Natural killer cell treated with Interleukin-12 subunit alpha and Interleukin-12 subunit beta and Interleukin-15 and Interleukin-18, amount 100 ng/mL, for 72 hours (primary cell): ENCODE data around the gene SCUBE1. TPM values are rescaled to one million over a fixed set of nuclear protein-coding genes. Genes with fewer than 3 reads are reported as not detected.

ENCODE experiments used
- ATAC-seq, 2 donors: fragments of 150-1000 bp; cut with Tn5 transposase in 1 of 2; sonication (Bioruptor Pico), chemical (Tn5 transposase) in 1 of 2; 2 replicates each; pipeline ENCODE4 v1.10.0; 2021
- DNase-seq: peaks from one replicate; pipeline ENCODE4 v3.0.0; 2022; ENCODE audit warnings: low spot score
- H3K27ac Mint-ChIP-seq, 2 donors: 1 replicate in 1 of 2; 2 replicates in 1 of 2; pipeline ENCODE4 v1.8.0; 2022; ENCODE audit warnings: mixed read lengths in 2 of 2, mild to moderate bottlenecking in 1 of 2, moderate library complexity in 1 of 2
- H3K27me3 Mint-ChIP-seq, 2 donors: 1 replicate in 1 of 2; 2 replicates in 1 of 2; pipeline ENCODE4 v1.8.0; 2022; ENCODE audit warnings: mixed read lengths in 2 of 2
- H3K36me3 Mint-ChIP-seq: one replicate; pipeline ENCODE4 v1.8.0; 2022; ENCODE audit warnings: mixed read lengths
- H3K4me1 Mint-ChIP-seq, 2 donors: 1 replicate in 1 of 2; 2 replicates in 1 of 2; pipeline ENCODE4 v1.8.0; 2022; ENCODE audit warnings: low read depth in 2 of 2, mixed read lengths in 2 of 2, mild to moderate bottlenecking in 1 of 2
- H3K4me3 Mint-ChIP-seq: one replicate; pipeline ENCODE4 v1.8.0; 2022; ENCODE audit warnings: mixed read lengths
- H3K9me3 Mint-ChIP-seq: 2 replicates; pipeline ENCODE4 v1.8.0; 2022; ENCODE audit warnings: mixed read lengths
- total RNA-seq, 2 donors: library from RNA; stranded (reverse); gene quantifications; one replicate each; pipeline ENCODE4 v1.2.3, GENCODE V29; 2022

Gene SCUBE1
- total RNA-seq, 2 donors from 2014 or later = 0.14 TPM; not detected in 1

DNA sequence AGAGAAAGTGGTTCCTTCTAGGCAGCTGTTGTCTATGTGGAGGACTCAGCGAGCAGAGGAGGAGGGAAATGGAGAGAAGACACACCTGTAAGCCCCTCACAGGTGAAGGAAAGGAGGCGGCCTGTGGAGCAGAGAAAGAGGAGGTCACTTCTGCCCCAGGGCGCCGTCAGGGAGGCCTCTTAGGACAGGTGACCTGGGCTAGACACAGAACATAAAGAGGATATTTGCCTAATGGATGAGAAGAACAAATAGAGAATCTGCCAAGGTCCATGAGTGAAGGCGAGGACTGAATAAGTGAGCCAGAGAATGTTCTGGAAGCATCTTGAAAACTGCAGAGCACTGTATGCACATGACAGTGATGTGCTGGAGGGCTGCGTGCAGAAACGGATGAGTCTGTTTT, 2.2 kb upstream of the SCUBE1 start:
- Mint-ChIP-seq H3K9me3 (no peaks in the 10 kb centered on the region), H3K36me3 (no peaks in the 10 kb centered on the region), H3K4me3 (no peak overlapping the region), H3K27me3 (peaks cover 53 to 54% of the 10 kb centered on the region in 2 donors), H3K27ac (no peak overlapping the region), H3K4me1 (peaks cover 14 to 15% of the 10 kb centered on the region in 2 donors)
- no peak for DNase-seq
- ATAC-seq = no peak

GRCh38 chr22:43344520-43344787, 1.3 kb upstream of the SCUBE1 start:
- H3K4me1 Mint-ChIP-seq = peaks cover 14 to 15% of the 10 kb centered on the region in 2 donors
- H3K27ac Mint-ChIP-seq = no peak overlapping the region
- ATAC-seq (no peak), DNase-seq (no peak)
- H3K36me3 Mint-ChIP-seq = no peaks in the 10 kb centered on the region
- peaks cover 50% of the 10 kb centered on the region in 2 donors for H3K27me3 Mint-ChIP-seq
- no peaks in the 10 kb centered on the region for H3K9me3 Mint-ChIP-seq
- H3K4me3 Mint-ChIP-seq = peak overlapping the region; percentile 31

DNA sequence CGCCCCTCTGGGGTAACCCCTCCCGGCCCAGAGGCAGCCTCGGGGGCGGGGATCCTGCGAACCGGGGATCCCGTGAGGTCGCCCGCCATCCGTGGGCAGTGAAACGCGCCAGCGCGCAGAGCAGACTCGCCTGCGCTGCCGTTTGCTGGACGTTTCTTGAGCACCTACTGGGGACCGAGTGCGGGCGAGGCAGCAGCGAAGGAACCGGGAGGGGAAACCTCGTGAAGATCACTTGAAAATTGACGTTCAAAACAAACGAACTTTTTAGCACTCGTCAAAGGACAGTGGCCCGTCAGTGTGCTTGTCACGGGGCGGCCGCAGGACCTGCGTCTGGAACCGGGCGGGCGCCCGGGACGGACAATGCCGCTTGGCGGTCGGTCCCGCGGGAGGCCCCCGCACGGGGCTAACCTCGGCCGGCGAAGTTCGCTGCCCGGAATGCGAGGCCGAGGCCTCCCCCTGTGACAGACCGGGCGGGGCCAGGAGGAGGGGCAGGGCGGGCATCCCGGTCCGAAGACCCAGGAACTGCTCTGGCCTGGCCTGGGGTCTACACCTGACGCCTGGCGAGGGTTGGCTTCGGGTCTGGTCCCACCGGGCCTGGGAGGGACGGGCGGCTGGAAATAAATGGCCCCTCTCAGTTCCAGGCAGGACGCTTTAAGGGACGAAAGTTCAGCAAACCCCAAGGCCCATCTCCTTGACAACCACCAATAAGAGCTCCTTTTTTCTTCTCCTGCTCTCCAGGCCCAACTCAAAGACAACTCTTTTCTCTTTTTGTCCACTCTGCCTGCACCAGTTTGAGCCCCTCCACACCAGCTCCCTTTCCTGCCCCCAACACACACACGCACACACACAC, 723 bp upstream of the SCUBE1 start:
- H3K9me3 Mint-ChIP-seq = no peaks in the 10 kb centered on the region
- ATAC-seq (no peak), DNase-seq (no peak)
- no peak overlapping the region for H3K27ac Mint-ChIP-seq
- peaks cover 44 to 45% of the 10 kb centered on the region in 2 donors for H3K27me3 Mint-ChIP-seq
- H3K4me1 Mint-ChIP-seq = peaks cover 14 to 15% of the 10 kb centered on the region in 2 donors
- peak overlapping the region; percentile 31 for H3K4me3 Mint-ChIP-seq
- no peaks in the 10 kb centered on the region for H3K36me3 Mint-ChIP-seq

- no peaks in the 10 kb centered on the region for H3K36me3 Mint-ChIP-seq
- peaks cover 37 to 44% of the 10 kb centered on the region in 2 donors for H3K27me3 Mint-ChIP-seq
- H3K9me3 Mint-ChIP-seq = no peaks in the 10 kb centered on the region
- DNase-seq (no peak), ATAC-seq (no peak)
- H3K4me3 Mint-ChIP-seq = peak overlapping the region; percentile 33
- H3K4me1 Mint-ChIP-seq = peaks cover 14 to 15% of the 10 kb centered on the region in 2 donors
- H3K27ac Mint-ChIP-seq = no peak overlapping the region
These were observed 568 bp downstream of the SCUBE1 start for GRCh38 chr22:43342347-43343261.

DNA sequence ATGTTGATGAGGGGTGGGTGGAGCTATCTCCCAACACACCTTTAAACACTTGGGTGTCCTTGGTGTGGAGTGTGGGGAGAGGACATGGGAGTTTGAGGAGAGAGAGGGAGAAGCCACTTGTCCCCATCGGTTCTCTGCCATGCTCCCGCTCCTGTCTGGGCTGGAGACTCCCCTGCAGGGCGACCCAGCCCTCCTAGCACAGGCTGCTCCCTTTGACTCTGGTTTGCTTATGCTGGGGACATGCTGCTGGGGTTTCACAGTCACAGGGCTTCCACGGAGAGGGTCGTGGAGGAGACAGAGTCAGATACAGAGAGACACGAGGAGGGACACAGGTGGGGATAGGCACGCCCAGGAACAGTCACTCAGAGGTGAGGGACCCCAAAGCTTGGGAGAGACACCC, 1.6 kb downstream of the SCUBE1 start:
- Mint-ChIP-seq H3K9me3 (no peaks in the 10 kb centered on the region), H3K4me1 (peaks cover 14 to 15% of the 10 kb centered on the region in 2 donors), H3K27ac (no peak overlapping the region), H3K27me3 (peaks cover 36 to 44% of the 10 kb centered on the region in 2 donors), H3K4me3 (peak overlapping the region; percentile 53), H3K36me3 (no peaks in the 10 kb centered on the region)
- DNase-seq (no peak), ATAC-seq (no peak)

DNA sequence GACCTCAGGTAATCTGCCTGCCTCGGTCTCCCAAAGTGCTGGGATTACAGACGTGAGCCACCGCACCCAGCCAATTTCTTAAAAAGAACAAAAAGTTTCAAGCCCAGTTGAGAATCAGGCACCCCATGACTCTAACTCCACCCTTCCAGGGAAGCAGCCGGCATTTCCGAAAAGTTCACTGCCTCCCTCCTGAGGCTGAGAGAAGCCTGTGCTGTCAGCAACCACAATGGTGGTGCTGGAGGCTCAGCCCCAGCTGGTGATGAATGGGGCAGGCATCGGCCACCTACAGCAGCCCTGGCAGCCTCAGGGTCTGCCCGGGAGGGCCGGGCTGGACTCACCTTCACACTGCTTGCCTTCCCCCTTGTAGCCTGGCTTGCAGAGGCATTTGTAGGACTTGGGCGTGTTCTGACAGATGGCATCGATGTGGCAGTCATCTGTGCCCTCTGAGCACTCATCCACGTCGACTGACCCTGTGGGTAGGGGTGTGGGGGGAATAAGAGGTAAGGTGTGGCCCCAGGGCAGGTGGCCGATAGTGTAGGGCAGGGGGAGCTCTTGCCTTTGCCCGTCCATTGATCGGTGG, 4.3 kb downstream of the SCUBE1 start:
- Mint-ChIP-seq H3K27me3 (peaks cover 21 to 29% of the 10 kb centered on the region in 2 donors), H3K4me1 (peaks cover 0 to 4% of the 10 kb centered on the region in 2 donors), H3K36me3 (no peaks in the 10 kb centered on the region), H3K9me3 (no peaks in the 10 kb centered on the region), H3K4me3 (no peak overlapping the region), H3K27ac (no peak overlapping the region)
- ATAC-seq = no peak
- DNase-seq = no peak

DNA sequence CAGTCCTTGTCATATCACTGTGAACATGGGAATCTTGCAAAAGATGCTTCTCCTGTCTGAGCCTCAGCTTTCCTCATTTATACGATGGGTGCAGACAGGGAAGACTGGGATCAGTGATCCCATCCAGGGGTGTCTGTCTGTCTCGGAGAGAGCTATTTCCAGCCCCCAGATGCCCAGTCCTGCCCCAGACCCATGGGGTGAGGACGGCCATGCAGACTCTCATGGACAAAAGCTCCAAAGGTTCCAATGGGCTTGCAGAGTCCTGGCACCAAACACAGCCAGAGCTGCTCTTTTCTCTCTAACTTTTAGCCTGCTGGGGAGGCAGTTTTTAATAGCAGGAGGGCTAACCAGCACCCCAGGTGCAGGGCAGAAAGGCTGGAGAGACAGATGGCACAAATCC, 5.2 kb downstream of the SCUBE1 start:
- DNase-seq (no peak), ATAC-seq (no peak)
- Mint-ChIP-seq H3K27me3 (peaks cover 21 to 29% of the 10 kb centered on the region in 2 donors), H3K36me3 (no peaks in the 10 kb centered on the region), H3K27ac (no peak overlapping the region), H3K4me1 (peaks cover 0 to 4% of the 10 kb centered on the region in 2 donors), H3K4me3 (no peak overlapping the region), H3K9me3 (no peaks in the 10 kb centered on the region)

DNA sequence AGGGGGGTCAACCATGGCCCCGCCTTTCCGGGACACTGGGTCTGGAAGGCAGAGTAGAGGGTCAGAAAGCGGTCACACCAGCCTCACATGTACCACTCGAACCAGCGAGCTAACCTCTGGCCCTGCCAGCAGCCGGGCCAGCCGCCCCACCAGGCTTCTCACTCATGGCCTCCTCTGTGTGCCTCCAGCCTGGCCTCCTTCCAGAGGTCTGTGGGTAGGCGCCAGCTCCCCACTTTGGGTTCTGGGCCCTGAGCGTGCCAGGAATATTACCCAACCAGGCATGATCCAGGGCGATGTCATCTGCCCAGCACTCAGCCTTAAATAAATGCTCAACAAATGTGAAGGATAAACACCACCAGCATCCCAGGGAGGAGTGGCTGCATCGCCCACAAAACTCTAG, 5.8 kb downstream of the SCUBE1 start:
- no peak overlapping the region for H3K27ac Mint-ChIP-seq
- peaks cover 19 to 25% of the 10 kb centered on the region in 2 donors for H3K27me3 Mint-ChIP-seq
- H3K9me3 Mint-ChIP-seq = no peaks in the 10 kb centered on the region
- H3K36me3 Mint-ChIP-seq = no peaks in the 10 kb centered on the region
- ATAC-seq (no peak), DNase-seq (no peak)
- no peak overlapping the region for H3K4me3 Mint-ChIP-seq
- peaks cover 0 to 2% of the 10 kb centered on the region in 2 donors for H3K4me1 Mint-ChIP-seq

DNA sequence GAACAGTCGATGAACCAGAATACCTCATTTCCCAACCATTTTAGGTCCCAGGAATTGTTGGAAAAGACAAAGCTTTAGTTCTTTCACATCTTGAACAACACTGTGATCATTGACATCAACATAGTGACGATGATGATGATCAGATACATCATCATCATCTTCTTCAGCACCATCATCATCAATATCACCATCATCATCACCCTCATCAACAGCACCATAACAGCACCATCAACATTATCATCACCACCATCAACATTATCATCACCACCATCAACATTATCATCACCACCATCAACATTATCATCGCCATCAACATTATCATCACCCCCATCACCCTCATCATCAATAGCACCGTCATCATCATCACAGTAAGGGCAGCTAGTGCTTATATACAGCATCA, 8.8 kb downstream of the SCUBE1 start:
- DNase-seq (no peak), ATAC-seq (no peak)
- no peak overlapping the region for H3K27ac Mint-ChIP-seq
- no peaks in the 10 kb centered on the region for H3K36me3 Mint-ChIP-seq
- H3K27me3 Mint-ChIP-seq = no peaks in the 10 kb centered on the region
- no peaks in the 10 kb centered on the region for H3K4me1 Mint-ChIP-seq
- H3K9me3 Mint-ChIP-seq = no peaks in the 10 kb centered on the region
- H3K4me3 Mint-ChIP-seq = no peak overlapping the region

DNA sequence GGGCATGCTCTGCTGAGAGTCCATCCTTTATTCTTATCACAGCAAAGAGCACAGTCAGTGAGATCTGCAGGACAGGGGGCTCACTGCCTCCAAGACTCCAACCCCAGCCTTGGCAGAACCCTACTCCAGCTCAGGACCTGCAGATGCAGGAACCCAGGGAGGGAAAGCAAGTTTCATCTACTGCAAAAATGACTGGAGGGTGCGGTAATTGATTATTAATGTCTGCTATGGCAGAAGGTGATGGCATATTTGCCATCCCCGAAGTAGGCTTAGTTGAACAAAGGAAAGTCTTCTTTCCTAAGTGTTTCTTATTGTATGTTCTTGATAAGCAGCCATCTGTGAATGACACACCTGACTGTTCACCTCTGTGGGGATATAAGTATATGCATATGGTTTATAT, 9.2 kb downstream of the SCUBE1 start:
- Mint-ChIP-seq H3K36me3 (no peaks in the 10 kb centered on the region), H3K27me3 (no peaks in the 10 kb centered on the region), H3K4me3 (no peak overlapping the region), H3K4me1 (no peaks in the 10 kb centered on the region), H3K27ac (no peak overlapping the region), H3K9me3 (no peaks in the 10 kb centered on the region)
- no peak for DNase-seq
- no peak for ATAC-seq

GRCh38 chr22:43333156-43333555, 10.0 kb downstream of the SCUBE1 start:
- DNase-seq = no peak
- H3K4me1 Mint-ChIP-seq = no peaks in the 10 kb centered on the region
- no peak overlapping the region for H3K4me3 Mint-ChIP-seq
- no peaks in the 10 kb centered on the region for H3K9me3 Mint-ChIP-seq
- H3K27ac Mint-ChIP-seq = no peak overlapping the region
- no peaks in the 10 kb centered on the region for H3K36me3 Mint-ChIP-seq
- H3K27me3 Mint-ChIP-seq = no peaks in the 10 kb centered on the region
- no peak for ATAC-seq

- Mint-ChIP-seq H3K27ac (no peak overlapping the region), H3K4me1 (no peaks in the 10 kb centered on the region), H3K9me3 (no peaks in the 10 kb centered on the region), H3K27me3 (peaks cover 1 to 4% of the 10 kb centered on the region in 2 donors), H3K36me3 (no peaks in the 10 kb centered on the region), H3K4me3 (no peak overlapping the region)
- DNase-seq = no peak
- ATAC-seq = no peak
These were observed 11.5 kb downstream of the SCUBE1 start for GRCh38 chr22:43331698-43332097.

DNA sequence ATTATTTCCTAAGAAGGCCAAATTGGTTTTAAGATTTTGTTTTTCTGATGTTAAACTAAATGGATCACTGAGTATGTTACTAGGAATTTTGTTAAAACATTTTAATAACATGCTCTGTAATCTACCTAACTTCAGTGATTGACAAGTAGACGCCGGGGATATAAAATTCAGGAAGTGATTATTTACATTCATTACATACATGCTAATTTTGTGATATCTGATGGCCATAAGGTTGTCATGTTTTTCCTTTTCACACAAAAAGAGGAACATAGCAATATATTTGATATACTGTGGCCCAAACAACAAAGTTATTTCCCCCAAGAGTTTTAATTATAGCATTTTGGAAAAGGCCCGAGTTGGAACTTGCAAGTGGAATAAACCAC, 12.1 kb downstream of the SCUBE1 start:
- no peak overlapping the region for H3K4me3 Mint-ChIP-seq
- no peak overlapping the region for H3K27ac Mint-ChIP-seq
- DNase-seq (no peak), ATAC-seq (no peak)
- no peaks in the 10 kb centered on the region for H3K36me3 Mint-ChIP-seq
- H3K27me3 Mint-ChIP-seq = peaks cover 3 to 6% of the 10 kb centered on the region in 2 donors
- H3K9me3 Mint-ChIP-seq = no peaks in the 10 kb centered on the region
- no peaks in the 10 kb centered on the region for H3K4me1 Mint-ChIP-seq
